HCT116 (cell line): ENCODE measurements around the gene DEPDC1B.

Experiments
- ATF3 ChIP-seq: IDR thresholded peaks from 2 replicates; pipeline ENCODE4 v1.6.1; 2012
- CEBPB ChIP-seq: IDR thresholded peaks from 2 replicates; pipeline ENCODE4 v1.6.1; 2012; ENCODE audit warnings: low read depth
- EGR1 ChIP-seq: IDR thresholded peaks from 2 replicates; pipeline ENCODE4 v1.6.1; 2012; ENCODE audit warnings: low read depth
- EZH2 ChIP-seq: fragments of 200-600 bp; sonication (generic); IDR thresholded peaks from 2 replicates; pipeline ENCODE4 v1.6.1; 2017; ENCODE audit warnings: antibody characterized with exemption, mixed run types
- EZH2phosphoT487 ChIP-seq: fragments of 200-600 bp; IDR thresholded peaks from 2 replicates; pipeline ENCODE4 v1.6.1; 2018; ENCODE audit warnings: antibody characterized with exemption, borderline replicate concordance
- POLR2A ChIP-seq: IDR thresholded peaks from 2 replicates; pipeline ENCODE4 v1.7.0; 2011; ENCODE audit warnings: borderline replicate concordance; ENCODE audit not compliant: insufficient read depth, insufficient read length; ENCODE audit errors: extremely low read depth
- POLR2AphosphoS5 ChIP-seq: IDR thresholded peaks from 2 replicates; pipeline ENCODE4 v1.6.1; 2011; ENCODE audit warnings: mild to moderate bottlenecking, low read depth, low read length, moderate library complexity
- RAD21 ChIP-seq: IDR thresholded peaks from 2 replicates; pipeline ENCODE4 v1.6.1; 2012; ENCODE audit warnings: low read depth, mild to moderate bottlenecking
- SIN3A ChIP-seq: IDR thresholded peaks from 2 replicates; pipeline ENCODE4 v1.6.1; 2012; ENCODE audit warnings: low read depth
- SP1 ChIP-seq: IDR thresholded peaks from 2 replicates; pipeline ENCODE4 v1.6.1; 2012; ENCODE audit warnings: low read depth
- SRF ChIP-seq: IDR thresholded peaks from 2 replicates; pipeline ENCODE4 v1.6.1; 2012; ENCODE audit warnings: low read depth
- TF ChIP-seq, protein P1 (sequence below), 3 experiments: fragments of 200-600 bp in 1 of 3; sonication (generic) in 1 of 3; IDR thresholded peaks in 2 of 3; conservative IDR thresholded peaks in 1 of 3; 2 replicates each; pipeline ENCODE4 v1.5.1; 2012 to 2017; ENCODE audit warnings: low read depth in 2 of 3, low read length in 2 of 3, antibody characterized with exemption in 1 of 3, borderline replicate concordance in 1 of 3, control low read depth in 1 of 3, mild to moderate bottlenecking in 1 of 3, mixed read lengths in 1 of 3, mixed run types in 1 of 3, moderate library complexity in 1 of 3; ENCODE audit not compliant: insufficient read depth in 1 of 3
- TF ChIP-seq, protein P2 (sequence below): IDR thresholded peaks from 2 replicates; pipeline ENCODE4 v1.6.1; 2012; ENCODE audit warnings: low read depth

DNA sequence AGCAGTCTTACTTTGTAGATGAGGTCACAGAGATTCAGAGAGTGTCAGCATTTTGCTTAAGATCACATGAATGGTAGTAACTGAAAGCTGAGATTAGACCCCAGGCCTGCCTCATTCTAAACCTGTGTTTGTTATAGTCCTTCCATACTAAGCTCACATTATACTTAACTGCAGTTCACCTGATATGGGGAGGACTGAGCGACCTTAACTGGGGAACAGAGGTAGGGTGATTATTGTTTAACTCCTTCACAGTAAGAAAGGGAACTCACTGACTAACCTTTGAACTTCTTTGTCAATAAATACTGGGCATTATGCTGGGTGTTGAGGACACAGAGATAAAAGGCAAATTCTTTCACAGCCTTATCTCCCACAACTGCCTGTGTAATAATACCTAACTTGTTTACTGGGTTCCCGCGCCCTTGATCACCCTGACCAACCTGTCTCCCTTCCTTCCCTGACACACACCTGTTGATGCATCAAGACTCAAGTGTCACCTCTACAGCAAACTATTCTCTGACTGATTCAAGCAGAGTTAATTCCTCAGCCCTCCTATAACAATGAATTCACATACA, 27.2 kb downstream of the DEPDC1B start:
- TF ChIP-seq ATF3 (no peak), POLR2A (no peak), SIN3A (no peak), POLR2AphosphoS5 (no peak), EZH2phosphoT487 (no peak), RAD21 (no peak), SP1 (no peak), SRF (no peak), EZH2 (no peak), CEBPB (no peak), EGR1 (no peak)
- TF ChIP-seq, protein P1, sequence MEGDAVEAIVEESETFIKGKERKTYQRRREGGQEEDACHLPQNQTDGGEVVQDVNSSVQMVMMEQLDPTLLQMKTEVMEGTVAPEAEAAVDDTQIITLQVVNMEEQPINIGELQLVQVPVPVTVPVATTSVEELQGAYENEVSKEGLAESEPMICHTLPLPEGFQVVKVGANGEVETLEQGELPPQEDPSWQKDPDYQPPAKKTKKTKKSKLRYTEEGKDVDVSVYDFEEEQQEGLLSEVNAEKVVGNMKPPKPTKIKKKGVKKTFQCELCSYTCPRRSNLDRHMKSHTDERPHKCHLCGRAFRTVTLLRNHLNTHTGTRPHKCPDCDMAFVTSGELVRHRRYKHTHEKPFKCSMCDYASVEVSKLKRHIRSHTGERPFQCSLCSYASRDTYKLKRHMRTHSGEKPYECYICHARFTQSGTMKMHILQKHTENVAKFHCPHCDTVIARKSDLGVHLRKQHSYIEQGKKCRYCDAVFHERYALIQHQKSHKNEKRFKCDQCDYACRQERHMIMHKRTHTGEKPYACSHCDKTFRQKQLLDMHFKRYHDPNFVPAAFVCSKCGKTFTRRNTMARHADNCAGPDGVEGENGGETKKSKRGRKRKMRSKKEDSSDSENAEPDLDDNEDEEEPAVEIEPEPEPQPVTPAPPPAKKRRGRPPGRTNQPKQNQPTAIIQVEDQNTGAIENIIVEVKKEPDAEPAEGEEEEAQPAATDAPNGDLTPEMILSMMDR (IDR thresholded peaks at IDR 0.05 in 2 of 3, conservative IDR thresholded peaks at IDR 0.05 in 1 of 3; ENCODE audit: borderline replicate concordance in 1 of 3, insufficient read depth in 1 of 3, low read depth in 2 of 3, low read length in 2 of 3): no peak
- TF ChIP-seq, protein P2, sequence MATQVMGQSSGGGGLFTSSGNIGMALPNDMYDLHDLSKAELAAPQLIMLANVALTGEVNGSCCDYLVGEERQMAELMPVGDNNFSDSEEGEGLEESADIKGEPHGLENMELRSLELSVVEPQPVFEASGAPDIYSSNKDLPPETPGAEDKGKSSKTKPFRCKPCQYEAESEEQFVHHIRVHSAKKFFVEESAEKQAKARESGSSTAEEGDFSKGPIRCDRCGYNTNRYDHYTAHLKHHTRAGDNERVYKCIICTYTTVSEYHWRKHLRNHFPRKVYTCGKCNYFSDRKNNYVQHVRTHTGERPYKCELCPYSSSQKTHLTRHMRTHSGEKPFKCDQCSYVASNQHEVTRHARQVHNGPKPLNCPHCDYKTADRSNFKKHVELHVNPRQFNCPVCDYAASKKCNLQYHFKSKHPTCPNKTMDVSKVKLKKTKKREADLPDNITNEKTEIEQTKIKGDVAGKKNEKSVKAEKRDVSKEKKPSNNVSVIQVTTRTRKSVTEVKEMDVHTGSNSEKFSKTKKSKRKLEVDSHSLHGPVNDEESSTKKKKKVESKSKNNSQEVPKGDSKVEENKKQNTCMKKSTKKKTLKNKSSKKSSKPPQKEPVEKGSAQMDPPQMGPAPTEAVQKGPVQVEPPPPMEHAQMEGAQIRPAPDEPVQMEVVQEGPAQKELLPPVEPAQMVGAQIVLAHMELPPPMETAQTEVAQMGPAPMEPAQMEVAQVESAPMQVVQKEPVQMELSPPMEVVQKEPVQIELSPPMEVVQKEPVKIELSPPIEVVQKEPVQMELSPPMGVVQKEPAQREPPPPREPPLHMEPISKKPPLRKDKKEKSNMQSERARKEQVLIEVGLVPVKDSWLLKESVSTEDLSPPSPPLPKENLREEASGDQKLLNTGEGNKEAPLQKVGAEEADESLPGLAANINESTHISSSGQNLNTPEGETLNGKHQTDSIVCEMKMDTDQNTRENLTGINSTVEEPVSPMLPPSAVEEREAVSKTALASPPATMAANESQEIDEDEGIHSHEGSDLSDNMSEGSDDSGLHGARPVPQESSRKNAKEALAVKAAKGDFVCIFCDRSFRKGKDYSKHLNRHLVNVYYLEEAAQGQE: no peak
